ENCODE measurements around the gene SLC22A6.

DNA sequence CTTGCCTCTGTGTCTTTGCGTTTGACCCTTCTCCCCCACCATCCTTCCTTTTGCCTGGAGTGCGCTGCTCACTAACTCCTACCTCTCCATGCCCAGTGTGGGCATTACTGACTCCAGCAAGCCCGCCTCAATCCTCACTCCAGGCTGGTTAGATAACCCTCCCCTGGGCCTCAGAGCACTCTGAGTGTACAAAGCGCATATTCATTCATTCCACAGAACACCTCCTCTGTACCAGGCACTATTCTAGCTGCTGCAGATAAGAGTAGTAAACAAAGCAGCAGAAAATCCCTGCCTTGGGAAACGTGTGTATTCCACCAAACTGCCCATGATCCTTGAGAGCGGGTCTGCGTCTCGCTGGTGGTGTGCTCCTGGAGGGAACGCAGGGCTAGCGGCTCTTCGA, 27.7 kb upstream of the SLC22A6 start:
- TF ChIP-seq CTCF (IDR thresholded peaks at IDR 0.05; ENCODE audit: insufficient read depth, low read length, poor library complexity, severe bottlenecking) (no peak), EZH2phosphoT487 (conservative IDR thresholded peaks at IDR 0.05; ENCODE audit: low read length) (no peak)
